GM18517 (cell line): ENCODE data around the gene DSCAM.

Experiments used
- ATAC-seq: cut with Tn5 transposase; IDR thresholded peaks from one replicate; pipeline ENCODE4 v1.9.1; 2021; ENCODE audit warnings: mild to moderate bottlenecking, moderate library complexity; ENCODE audit not compliant: unreplicated experiment

DSCAM gene

GRCh38 chr21:40671716-40672115 lies 175.2 kb downstream of the DSCAM start:
- ATAC-seq = no peak

- ATAC-seq = no peak
Measured at GRCh38 chr21:40668555-40669275, 178.2 kb downstream of the DSCAM start.

DNA sequence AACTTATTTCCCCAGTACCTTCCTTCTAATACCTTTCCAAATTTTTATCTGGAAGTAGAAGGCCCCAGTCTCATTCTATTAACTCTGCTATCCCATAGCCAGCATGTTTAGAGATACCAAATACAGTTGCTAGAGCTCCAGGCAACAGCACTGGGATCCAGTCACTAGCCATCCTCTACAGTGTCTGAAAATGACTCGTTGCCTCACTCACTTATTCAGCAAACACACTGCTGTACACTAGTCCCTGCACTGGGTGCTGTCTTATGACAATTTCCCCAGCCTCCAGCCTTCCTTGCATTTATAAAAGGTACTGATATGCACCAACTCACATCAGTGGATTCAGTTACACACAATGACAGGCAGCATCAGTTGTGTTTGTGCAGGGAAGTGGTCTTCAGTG lies 179.0 kb downstream of the DSCAM start:
- ATAC-seq = no peak

GRCh38 chr21:40662889-40663288 lies 184.1 kb downstream of the DSCAM start:
- no peak for ATAC-seq

- no peak for ATAC-seq
Measured at GRCh38 chr21:40660461-40660860, 186.5 kb downstream of the DSCAM start.

DNA sequence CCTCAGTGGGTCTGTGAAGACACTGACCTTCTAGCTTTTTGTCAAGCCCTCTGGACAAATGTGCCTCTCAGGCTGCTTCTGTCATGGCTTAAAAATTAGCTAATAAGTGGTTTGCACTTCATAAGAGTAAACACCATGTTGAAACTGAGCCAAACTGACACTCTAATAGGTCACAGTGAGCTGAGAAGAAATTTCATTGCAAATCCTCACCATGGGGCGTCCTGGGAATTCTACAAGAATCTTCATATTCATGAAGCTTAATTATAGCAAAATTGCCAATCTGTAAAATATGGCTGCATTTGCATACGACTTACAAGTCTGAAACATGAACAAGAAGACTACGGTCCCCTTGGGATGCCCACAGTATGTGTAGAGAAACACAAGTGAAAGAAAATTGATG lies 188.6 kb downstream of the DSCAM start:
- no peak for ATAC-seq

- no peak for ATAC-seq
Measured at GRCh38 chr21:40652436-40652835, 194.5 kb downstream of the DSCAM start.

DNA sequence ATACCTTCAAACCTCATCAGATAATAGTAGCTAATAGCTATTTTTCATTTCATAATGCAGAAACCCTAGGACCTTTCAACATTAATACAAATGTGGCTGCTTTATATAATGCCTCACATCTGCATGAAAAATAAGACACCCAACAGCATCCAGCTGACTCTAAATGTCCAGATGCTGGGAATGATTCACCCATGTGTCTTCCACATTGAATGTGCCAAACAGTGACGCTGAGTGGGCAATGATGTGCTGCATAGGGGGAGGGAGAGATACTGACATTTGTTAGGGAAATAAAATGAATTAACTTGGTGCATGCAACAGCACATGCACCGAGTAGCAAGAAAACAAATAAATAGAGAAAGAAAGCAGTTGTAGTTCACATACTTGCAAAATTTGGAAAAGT lies 199.3 kb downstream of the DSCAM start:
- ATAC-seq = no peak

DNA sequence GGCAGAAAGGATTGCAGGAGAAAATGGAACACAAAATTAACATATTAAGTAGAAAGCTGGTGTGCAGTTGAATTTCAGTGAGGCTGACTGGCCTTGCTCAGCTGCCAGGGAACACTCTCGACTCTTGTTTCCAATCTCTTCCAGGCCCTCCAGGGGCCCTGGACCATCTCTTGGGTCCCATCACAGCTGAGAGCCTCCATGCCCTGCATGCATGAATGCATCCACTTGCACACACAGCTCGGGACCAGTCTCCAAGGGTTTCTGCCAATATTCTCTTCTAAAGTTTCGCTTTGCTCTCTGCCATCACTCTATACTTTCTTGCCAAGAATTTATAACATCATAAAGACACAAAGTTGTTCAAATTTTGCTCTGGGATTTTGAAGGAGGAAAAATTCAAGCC lies 200.3 kb downstream of the DSCAM start:
- ATAC-seq = no peak

GRCh38 chr21:40641042-40641441 lies 205.9 kb downstream of the DSCAM start:
- ATAC-seq = no peak

DNA sequence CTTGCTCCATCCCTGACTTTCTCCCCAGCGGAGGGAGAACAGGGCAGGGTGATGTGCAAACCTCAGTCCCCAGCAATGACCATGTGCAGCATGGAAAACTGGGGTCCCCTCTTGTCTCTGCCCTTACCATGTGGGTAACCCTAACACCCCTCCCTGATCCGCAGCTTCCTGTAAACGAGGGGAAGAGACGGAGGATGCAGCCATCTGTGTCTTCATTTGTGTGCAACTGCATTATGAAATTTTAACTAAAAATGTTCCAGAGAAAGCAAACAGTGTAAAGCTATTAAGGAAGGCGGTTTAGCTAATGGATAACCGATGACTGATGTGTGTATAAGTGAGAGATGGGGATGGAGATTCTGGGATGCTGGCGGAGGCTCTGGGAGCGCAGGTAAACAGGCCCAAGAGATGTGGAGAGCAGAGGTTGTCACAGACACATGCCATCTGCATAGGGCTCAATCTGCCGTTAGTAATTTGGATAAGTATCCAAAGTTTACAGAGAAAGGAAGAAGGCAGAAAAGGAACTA lies 206.6 kb downstream of the DSCAM start:
- no peak for ATAC-seq

DNA sequence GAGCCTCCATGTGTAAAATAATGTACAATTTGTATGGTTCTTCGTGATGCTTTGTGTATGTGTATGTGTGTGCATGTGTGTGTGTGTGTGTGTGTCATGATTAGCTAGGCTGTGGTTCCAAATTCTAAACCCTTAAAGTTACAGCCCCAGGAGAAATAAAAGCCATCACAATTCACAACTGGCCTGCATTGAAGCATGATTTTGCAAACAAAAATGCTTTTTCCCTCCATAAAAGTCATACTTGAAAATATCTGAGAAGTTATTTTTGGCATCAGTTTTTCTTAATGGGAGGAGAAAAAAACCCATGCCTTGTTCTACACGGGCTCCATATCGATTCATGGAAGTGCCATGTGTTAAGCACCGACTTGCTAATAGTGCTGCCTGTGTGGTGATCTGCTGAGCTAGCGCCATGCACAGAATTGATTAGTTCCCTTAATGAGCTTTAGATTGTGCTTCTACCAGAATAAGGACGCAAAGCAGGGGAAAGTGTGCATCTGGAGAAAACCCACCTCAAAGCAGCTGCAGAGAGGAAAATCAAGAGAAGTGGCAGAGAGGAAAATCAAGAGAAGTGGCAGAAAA lies 207.3 kb downstream of the DSCAM start:
- ATAC-seq = no peak

- no peak for ATAC-seq
Measured at GRCh38 chr21:40638466-40639251, 208.3 kb downstream of the DSCAM start.

DNA sequence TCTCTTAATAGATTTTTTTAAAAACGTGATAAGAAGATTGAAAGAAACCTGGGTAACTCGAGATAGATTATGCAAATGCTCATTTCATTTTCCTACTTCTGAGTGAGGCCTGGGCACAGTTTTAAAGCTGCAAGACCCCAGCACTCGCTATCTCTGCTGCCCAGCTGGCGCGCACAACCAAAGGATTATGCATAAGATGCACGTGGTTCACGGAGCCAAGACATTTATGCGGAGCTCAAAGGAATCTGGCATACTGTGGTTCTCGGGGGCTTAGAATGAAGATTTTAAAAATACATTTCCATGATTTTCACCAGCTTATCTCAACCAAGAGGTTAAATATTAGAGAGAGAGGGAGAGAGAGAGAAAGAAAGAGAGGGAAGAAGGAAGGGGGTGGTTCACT lies 210.9 kb downstream of the DSCAM start:
- ATAC-seq = no peak

- ATAC-seq = no peak
Measured at GRCh38 chr21:40635391-40635790, 211.6 kb downstream of the DSCAM start.

DNA sequence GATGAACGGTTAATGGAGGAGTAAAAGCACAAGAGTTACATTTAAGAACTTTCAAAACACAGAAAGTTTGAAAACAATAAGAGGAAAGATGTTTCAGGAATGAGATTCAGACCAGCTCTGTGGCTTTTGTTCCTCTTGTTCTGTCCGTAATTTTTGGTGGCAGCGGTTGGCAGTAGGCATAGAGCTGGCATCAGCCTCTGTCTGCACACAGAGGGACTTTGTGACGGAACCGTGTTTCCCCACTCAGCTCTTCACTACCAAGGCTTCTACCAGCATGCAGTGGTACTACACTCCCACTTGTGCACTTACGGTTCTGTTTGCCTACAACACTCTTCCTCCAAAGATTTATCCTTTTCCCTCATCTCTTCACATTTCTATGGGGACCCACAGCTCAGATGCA lies 212.8 kb downstream of the DSCAM start:
- no peak for ATAC-seq

DNA sequence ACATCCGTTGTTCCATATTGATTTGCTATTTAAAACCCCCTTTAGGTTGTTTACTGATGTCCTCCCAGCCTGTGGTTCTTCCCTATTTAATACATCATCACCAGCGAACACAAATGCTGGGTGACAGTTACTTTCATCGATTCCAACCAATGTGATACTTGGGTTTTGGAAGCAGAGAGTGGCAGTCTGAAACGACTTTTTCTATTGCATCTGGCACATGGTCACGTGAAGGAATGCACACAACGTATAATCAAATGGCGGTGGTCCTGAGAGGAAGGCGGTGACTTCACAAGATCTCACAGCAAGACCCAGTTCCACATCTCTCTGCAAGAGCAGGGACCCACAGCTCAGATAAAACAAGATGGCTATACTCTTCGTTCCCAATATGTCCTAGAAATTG lies 213.9 kb downstream of the DSCAM start:
- no peak for ATAC-seq

- ATAC-seq = no peak
Measured at GRCh38 chr21:40631211-40631610, 215.7 kb downstream of the DSCAM start.

DNA sequence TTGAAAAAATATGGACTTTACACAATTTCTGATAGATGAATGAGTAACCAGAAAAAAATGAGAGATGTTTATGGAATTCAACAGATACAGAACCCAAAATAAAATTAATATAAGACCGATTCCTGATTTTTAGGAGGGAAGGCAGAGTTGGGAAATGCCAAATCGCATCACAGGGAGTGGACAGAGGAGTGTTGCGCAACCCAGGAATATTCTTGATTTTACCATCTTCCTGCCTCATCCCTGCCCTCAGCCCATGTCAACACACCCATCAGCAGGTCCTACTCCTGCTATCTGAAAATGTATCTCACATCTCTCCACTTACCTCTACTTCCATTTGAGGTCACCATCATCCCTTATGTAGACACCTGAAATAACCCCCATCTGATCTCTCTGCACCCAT lies 221.0 kb downstream of the DSCAM start:
- ATAC-seq = no peak

DNA sequence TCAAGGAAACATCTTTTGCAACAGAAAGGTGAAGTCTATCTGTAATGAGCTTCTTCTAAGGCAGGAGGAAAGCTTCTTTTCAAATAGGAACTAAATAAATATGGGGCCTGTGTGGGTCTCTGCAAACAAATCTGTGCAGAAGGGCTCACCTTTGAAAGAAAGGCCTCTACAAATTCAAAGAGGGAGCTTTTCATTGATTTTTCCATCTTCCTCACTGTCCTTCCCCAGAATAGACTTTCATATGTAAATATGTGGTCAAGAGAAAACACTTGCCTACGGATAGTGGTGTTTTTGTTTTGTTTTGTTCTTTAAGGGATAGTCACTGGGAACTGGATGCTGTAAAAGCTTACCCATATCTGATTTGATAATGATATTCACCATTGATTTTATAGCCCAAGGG lies 223.4 kb downstream of the DSCAM start:
- no peak for ATAC-seq

GRCh38 chr21:40622531-40622930 lies 224.4 kb downstream of the DSCAM start:
- ATAC-seq = no peak
